HG03060 (cell line): ENCODE data around the gene MRPL38.
A peak's percentile ranks its signal among the peaks of the same experiment; 100 is the strongest.
"Not testable (repeated sequence)": the region's sequence is repeated elsewhere in the genome, so short reads cannot be mapped to it uniquely, and the experiment has no call there.

Experiments used
- ATAC-seq: cut with Tn5 transposase; IDR thresholded peaks from one replicate; pipeline ENCODE4 v1.9.1; 2021; ENCODE audit warnings: low read depth, moderate number of reproducible peaks; ENCODE audit not compliant: unreplicated experiment

MRPL38 gene

GRCh38 chr17:75856062-75856756 is 48.5 kb downstream of the MRPL38 start:
- peak; percentile 4 for ATAC-seq

GRCh38 chr17:75855310-75856061 is 49.2 kb downstream of the MRPL38 start, which contains the start of gene WBP2:
TSS of gene WBP2 (minus strand) at chr17:75855335. CDS start at chr17:75855297, 38 bp downstream.
- ATAC-seq = peak; percentile 93

- ATAC-seq = no peak
Measured at GRCh38 chr17:75854881-75855309, 49.8 kb downstream of the MRPL38 start.

GRCh38 chr17:75854101-75854748 is 50.5 kb downstream of the MRPL38 start:
- no peak for ATAC-seq

DNA sequence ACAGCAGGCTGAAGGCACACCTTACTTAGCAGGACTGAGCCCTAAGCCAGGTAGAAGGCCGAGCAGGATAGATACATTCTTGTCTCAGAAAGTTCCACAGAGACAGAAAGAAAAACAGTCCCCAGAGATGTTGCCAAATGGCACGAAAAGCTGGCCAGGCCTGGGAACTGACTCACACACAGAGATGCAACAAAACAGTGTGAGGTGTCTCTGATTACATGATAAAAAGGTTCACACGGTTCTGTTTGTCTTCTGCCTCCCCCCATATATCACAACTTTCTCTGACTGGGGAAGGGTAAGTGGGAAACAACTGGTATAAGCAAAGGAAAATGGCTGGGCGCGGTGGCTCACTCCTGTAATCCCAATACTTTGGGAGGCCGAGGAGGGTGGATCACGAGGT is 51.3 kb downstream of the MRPL38 start:
- no peak for ATAC-seq

DNA sequence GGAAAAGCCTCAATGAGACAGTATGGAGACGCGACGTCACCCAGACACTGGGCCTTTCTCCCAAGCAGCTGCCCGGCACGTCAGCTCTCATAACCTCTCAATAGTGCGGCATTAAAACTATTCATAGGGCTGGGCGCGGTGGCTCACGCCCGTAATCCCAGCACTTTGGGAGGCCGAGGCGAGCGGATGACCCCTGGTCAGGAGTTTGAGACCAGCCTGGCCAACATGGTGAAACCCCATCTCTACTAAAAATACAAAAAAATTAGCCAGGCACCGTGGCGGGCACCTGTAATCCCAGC is 53.0 kb downstream of the MRPL38 start:
- not testable (repeated sequence) for ATAC-seq

GRCh38 chr17:75850928-75851692 is 53.6 kb downstream of the MRPL38 start:
- ATAC-seq = no peak

DNA sequence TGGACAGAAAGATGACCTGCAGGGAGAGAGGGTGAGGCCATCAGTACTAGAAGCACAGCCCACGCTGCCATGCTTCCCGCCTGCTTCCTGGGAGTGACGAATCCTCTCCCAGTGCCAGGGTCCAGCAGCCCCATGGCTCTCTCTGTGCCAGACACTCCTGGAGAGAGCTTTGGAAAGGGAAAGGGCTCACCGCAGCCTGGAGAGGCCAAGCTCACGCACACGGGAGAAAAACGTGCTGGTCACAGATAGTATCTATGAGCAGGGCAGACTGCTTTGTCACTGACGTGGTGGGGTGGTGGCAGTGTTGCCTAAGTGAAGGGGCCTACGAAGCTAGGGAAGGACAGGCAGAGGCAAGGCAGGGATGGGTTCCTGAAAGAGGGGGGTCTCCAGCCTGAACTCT is 55.0 kb downstream of the MRPL38 start:
- ATAC-seq = no peak

DNA sequence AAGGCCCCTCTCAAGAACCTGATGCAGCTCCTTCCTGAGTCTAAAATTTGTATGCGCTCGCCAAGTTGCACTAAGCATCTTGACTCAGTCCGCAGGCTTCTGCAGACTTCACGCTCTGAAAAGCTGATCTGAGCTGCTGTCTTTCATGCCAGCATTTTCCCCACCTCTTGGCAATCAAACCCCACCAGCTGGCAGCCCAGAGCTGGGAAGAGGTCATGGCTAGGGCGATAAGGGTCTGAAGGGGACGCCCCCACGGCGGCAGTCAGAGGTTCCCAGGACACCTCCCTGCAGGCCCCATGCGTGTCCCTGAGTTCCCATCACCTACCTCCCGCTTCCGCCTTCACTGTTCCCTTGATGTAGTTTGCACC is 55.4 kb downstream of the MRPL38 start:
- no peak for ATAC-seq
